ENCODE data around the gene DVL1. TPM values are rescaled to one million over a fixed set of nuclear protein-coding genes. Genes with fewer than 3 reads are reported as not detected.

The DVL1 gene
- total RNA-seq, 2 donors from 2014 or later = 66.2 to 101 TPM

DNA sequence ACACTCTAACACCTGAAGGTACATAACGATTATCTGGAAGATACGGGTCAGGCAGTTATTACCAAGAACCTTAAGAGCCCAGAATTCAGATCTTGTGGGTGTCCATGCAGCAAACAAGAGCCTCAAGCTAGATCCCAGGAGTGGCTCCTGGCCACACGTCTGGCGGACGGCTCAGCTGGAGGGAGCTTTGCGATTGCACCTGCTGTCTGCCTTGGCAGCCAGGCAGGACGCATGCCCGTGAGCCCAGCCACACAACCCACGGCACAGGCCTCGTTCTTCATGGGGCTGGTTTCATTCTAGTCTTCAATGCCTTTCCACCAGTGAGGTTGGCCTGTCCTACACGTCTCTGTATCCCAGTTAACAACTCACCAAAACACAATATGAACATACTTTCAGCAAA lies 44.2 kb upstream of the DVL1 start:
- Histone ChIP-seq H3K9me3 (no peaks in the 10 kb centered on the region), H3K4me1 (ENCODE audit: control insufficient read depth in 1 of 2, low read depth in 2 of 2) (peaks cover 9 to 16% of the 10 kb centered on the region in 2 donors), H3K4me3 (no peak overlapping the region), H3K27ac (no peak overlapping the region), H3K36me3 (peaks cover 83% of the 10 kb centered on the region), H3K27me3 (replicated peaks; ENCODE audit: insufficient read depth) (no peaks in the 10 kb centered on the region)
- TF ChIP-seq, protein P1, sequence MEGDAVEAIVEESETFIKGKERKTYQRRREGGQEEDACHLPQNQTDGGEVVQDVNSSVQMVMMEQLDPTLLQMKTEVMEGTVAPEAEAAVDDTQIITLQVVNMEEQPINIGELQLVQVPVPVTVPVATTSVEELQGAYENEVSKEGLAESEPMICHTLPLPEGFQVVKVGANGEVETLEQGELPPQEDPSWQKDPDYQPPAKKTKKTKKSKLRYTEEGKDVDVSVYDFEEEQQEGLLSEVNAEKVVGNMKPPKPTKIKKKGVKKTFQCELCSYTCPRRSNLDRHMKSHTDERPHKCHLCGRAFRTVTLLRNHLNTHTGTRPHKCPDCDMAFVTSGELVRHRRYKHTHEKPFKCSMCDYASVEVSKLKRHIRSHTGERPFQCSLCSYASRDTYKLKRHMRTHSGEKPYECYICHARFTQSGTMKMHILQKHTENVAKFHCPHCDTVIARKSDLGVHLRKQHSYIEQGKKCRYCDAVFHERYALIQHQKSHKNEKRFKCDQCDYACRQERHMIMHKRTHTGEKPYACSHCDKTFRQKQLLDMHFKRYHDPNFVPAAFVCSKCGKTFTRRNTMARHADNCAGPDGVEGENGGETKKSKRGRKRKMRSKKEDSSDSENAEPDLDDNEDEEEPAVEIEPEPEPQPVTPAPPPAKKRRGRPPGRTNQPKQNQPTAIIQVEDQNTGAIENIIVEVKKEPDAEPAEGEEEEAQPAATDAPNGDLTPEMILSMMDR (IDR thresholded peaks at IDR 0.05) = no peak
- ATAC-seq (ENCODE audit: insufficient number of reproducible peaks, low FRiP score, low read depth) = no peak
- DNase-seq (ENCODE audit: low spot score) = no peak

DNA sequence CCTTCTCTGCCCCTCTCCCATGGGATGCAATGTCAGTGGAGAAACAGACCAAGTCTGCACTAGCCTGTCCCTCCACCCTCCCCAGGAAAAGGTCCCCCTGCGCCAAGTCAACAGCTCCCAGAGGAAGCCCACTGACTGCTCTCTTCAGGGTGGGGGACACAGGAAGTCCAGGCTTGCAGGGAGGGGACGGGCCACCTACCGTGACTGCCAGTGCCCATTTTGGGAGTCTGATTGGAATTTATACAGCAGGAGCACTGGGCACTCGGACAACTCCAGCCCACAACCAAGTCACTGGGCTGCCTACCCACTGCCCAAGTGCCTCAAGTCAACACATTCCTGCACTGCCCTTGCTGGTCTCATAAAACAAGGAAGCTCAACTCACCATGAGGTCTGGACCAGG lies 43.8 kb upstream of the DVL1 start:
- no peak overlapping the region for H3K27ac ChIP-seq
- peaks cover 5 to 12% of the 10 kb centered on the region in 2 donors for H3K4me1 ChIP-seq (ENCODE audit: control insufficient read depth in 1 of 2, low read depth in 2 of 2)
- no peaks in the 10 kb centered on the region for H3K27me3 ChIP-seq (replicated peaks; ENCODE audit: insufficient read depth)
- ATAC-seq (ENCODE audit: insufficient number of reproducible peaks, low FRiP score, low read depth) = no peak
- H3K9me3 ChIP-seq = no peaks in the 10 kb centered on the region
- DNase-seq (ENCODE audit: low spot score) = no peak
- no peak overlapping the region for H3K4me3 ChIP-seq
- peaks cover 87% of the 10 kb centered on the region for H3K36me3 ChIP-seq
- TF ChIP-seq, protein P1 (IDR thresholded peaks at IDR 0.05) = no peak

DNA sequence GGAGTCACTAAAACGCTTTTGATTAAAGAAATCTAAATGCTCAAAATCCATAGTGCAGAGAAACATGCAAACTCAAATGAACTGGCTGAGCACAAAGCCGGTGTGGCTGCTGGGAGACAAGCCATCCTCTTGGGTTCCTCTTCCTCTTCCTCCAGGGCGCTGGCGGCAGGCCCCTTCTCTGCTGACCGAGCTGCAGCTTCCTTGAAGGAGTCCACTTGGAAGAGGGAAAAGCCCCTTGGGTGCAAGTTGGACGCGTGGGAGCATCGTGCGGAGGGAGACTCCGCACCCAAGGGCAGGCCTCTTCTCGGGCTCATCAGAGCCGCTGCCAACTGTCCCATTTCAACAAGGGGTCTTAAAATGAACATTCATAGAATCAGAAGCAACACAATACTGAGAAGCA lies 42.0 kb upstream of the DVL1 start:
- Histone ChIP-seq H3K27me3 (replicated peaks; ENCODE audit: insufficient read depth) (no peaks in the 10 kb centered on the region), H3K9me3 (no peaks in the 10 kb centered on the region), H3K4me3 (no peak overlapping the region), H3K36me3 (peaks cover 96% of the 10 kb centered on the region), H3K27ac (no peak overlapping the region), H3K4me1 (ENCODE audit: control insufficient read depth in 1 of 2, low read depth in 2 of 2) (no peaks in the 10 kb centered on the region)
- TF ChIP-seq, protein P1 (IDR thresholded peaks at IDR 0.05) = no peak
- ATAC-seq (ENCODE audit: insufficient number of reproducible peaks, low FRiP score, low read depth) (no peak), DNase-seq (ENCODE audit: low spot score) (no peak)

DNA sequence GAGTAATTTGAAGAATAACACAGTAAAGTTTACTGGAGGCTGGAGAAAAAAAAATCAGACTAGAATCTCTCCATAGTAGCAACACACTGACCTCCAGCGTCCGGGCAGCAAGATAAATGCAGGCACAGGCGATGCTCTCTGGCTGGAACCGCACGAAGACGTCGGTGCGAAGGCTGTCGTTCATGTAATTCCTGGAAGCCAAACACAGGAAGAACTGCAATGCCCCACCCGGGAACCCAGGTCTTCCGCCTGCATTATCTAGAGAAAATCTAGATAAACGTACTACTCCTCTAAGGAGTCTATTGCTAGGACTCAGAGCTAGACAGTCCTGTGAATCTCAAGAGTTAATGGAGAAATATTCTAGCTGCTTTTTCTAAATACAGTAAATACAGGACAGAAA lies 41.5 kb upstream of the DVL1 start:
- DNase-seq (ENCODE audit: low spot score) = no peak
- Histone ChIP-seq H3K36me3 (peaks cover 97% of the 10 kb centered on the region), H3K9me3 (no peaks in the 10 kb centered on the region), H3K27ac (no peak overlapping the region), H3K4me3 (no peak overlapping the region), H3K4me1 (ENCODE audit: control insufficient read depth in 1 of 2, low read depth in 2 of 2) (no peaks in the 10 kb centered on the region), H3K27me3 (replicated peaks; ENCODE audit: insufficient read depth) (no peaks in the 10 kb centered on the region)
- ATAC-seq (ENCODE audit: insufficient number of reproducible peaks, low FRiP score, low read depth) = no peak
- TF ChIP-seq, protein P1 (IDR thresholded peaks at IDR 0.05) = no peak

DNA sequence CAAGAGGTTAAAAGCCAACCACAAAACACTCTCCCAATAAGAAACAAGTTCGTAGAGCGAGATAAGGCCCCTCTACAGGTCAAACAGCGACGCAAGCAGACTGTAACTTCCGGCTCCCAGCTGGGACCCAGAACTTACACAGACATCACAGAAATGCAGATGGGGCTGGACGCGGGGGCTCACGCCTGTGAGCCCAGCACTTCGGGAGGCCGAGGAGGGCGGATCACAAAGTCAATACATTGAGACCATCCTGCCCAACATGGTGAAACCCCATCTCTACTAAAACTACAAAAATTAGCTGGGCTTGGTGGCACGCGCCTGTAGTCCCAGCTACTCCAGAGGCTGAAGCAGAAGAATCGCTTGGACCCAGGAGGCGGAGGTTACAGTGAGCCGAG lies 38.9 kb upstream of the DVL1 start:
- TF ChIP-seq, protein P1 (IDR thresholded peaks at IDR 0.05) = no peak
- DNase-seq (ENCODE audit: low spot score) = no peak
- ATAC-seq (ENCODE audit: insufficient number of reproducible peaks, low FRiP score, low read depth) = no peak
- no peak overlapping the region for H3K27ac ChIP-seq
- H3K4me1 ChIP-seq (ENCODE audit: control insufficient read depth in 1 of 2, low read depth in 2 of 2) = no peaks in the 10 kb centered on the region
- H3K4me3 ChIP-seq = no peak overlapping the region
- H3K36me3 ChIP-seq = peaks cover 72% of the 10 kb centered on the region
- no peaks in the 10 kb centered on the region for H3K27me3 ChIP-seq (replicated peaks; ENCODE audit: insufficient read depth)
- no peaks in the 10 kb centered on the region for H3K9me3 ChIP-seq
